HG03064 (cell line): ENCODE measurements around the gene NFU1.
"Not testable (repeated sequence)": the region's sequence is repeated elsewhere in the genome, so short reads cannot be mapped to it uniquely, and the experiment has no call there.

ENCODE experiments used
- ATAC-seq: cut with Tn5 transposase; IDR thresholded peaks from one replicate; pipeline ENCODE4 v1.9.1; 2021; ENCODE audit warnings: low read depth; ENCODE audit not compliant: unreplicated experiment

Gene NFU1

GRCh38 chr2:69389271-69389670 lies 48.0 kb downstream of the NFU1 start:
- ATAC-seq, result no peak

- no peak for ATAC-seq
Observed at GRCh38 chr2:69387770-69388481, 49.3 kb downstream of the NFU1 start.

GRCh38 chr2:69386789-69387734 lies 50.2 kb downstream of the NFU1 start, which contains the start of gene GFPT1:
GFPT1 (minus strand) TSS chr2:69387227; CDS start chr2:69387071, 156 bp downstream.
- peak; percentile 72 for ATAC-seq

GRCh38 chr2:69386360-69386759 lies 50.9 kb downstream of the NFU1 start:
- no peak for ATAC-seq

- ATAC-seq, result no peak
Observed at GRCh38 chr2:69385443-69386151, 51.6 kb downstream of the NFU1 start.

- no peak for ATAC-seq
Observed at GRCh38 chr2:69384618-69385081, 52.6 kb downstream of the NFU1 start.

GRCh38 chr2:69383176-69383812 lies 53.9 kb downstream of the NFU1 start:
- no peak for ATAC-seq

GRCh38 chr2:69382547-69382946 lies 54.7 kb downstream of the NFU1 start:
- no peak for ATAC-seq

- no peak for ATAC-seq
Observed at GRCh38 chr2:69381337-69381737, 55.9 kb downstream of the NFU1 start.

GRCh38 chr2:69380072-69380917 lies 56.9 kb downstream of the NFU1 start:
- no peak for ATAC-seq

- ATAC-seq, result no peak
Observed at GRCh38 chr2:69376403-69376802, 60.8 kb downstream of the NFU1 start.

- no peak for ATAC-seq
Observed at GRCh38 chr2:69375494-69376353, 61.5 kb downstream of the NFU1 start.

- no peak for ATAC-seq
Observed at GRCh38 chr2:69372767-69373166, 64.5 kb downstream of the NFU1 start.

- ATAC-seq, result no peak
Observed at GRCh38 chr2:69369802-69370201, 67.4 kb downstream of the NFU1 start.

- ATAC-seq, result no peak
Observed at GRCh38 chr2:69368588-69368987, 68.6 kb downstream of the NFU1 start.

GRCh38 chr2:69359371-69359770 lies 77.9 kb downstream of the NFU1 start:
- ATAC-seq, result no peak

- no peak for ATAC-seq
Observed at GRCh38 chr2:69358914-69359313, 78.3 kb downstream of the NFU1 start.

- ATAC-seq, result no peak
Observed at GRCh38 chr2:69356471-69356870, 80.8 kb downstream of the NFU1 start.

GRCh38 chr2:69354976-69355375 lies 82.3 kb downstream of the NFU1 start:
- ATAC-seq, result not testable (repeated sequence)
